GM21423 (cell line): ENCODE results near the gene FRMD4A.
"Not testable (repeated sequence)": the region's sequence is repeated elsewhere in the genome, so short reads cannot be mapped to it uniquely, and the experiment has no call there.

ENCODE experiments used
- ATAC-seq: cut with Tn5 transposase; IDR thresholded peaks from one replicate; pipeline ENCODE4 v1.9.1; 2021; ENCODE audit warnings: mild to moderate bottlenecking, moderate library complexity; ENCODE audit not compliant: unreplicated experiment

The FRMD4A gene

GRCh38 chr10:13865220-13865619 lies 465.5 kb downstream of the FRMD4A start:
- ATAC-seq: not testable (repeated sequence)

- no peak for ATAC-seq
Measured at GRCh38 chr10:13862546-13863233, 468.0 kb downstream of the FRMD4A start.

GRCh38 chr10:13860886-13861285 lies 469.8 kb downstream of the FRMD4A start:
- no peak for ATAC-seq

GRCh38 chr10:13859979-13860654 lies 470.6 kb downstream of the FRMD4A start:
- ATAC-seq: no peak

- no peak for ATAC-seq
Measured at GRCh38 chr10:13858709-13859108, 472.0 kb downstream of the FRMD4A start.

GRCh38 chr10:13857451-13857850 lies 473.3 kb downstream of the FRMD4A start:
- no peak for ATAC-seq

GRCh38 chr10:13853854-13854253 lies 476.9 kb downstream of the FRMD4A start:
- ATAC-seq: no peak

- no peak for ATAC-seq
Measured at GRCh38 chr10:13852872-13853271, 477.9 kb downstream of the FRMD4A start.

- no peak for ATAC-seq
Measured at GRCh38 chr10:13851906-13852305, 478.8 kb downstream of the FRMD4A start.

- ATAC-seq: no peak
Measured at GRCh38 chr10:13848520-13849445, 481.9 kb downstream of the FRMD4A start.

- ATAC-seq: no peak
Measured at GRCh38 chr10:13847201-13847631, 483.5 kb downstream of the FRMD4A start.

GRCh38 chr10:13845897-13846296 lies 484.8 kb downstream of the FRMD4A start:
- ATAC-seq: no peak

GRCh38 chr10:13844651-13845050 lies 486.1 kb downstream of the FRMD4A start:
- ATAC-seq: no peak

GRCh38 chr10:13842117-13842516 lies 488.6 kb downstream of the FRMD4A start:
- no peak for ATAC-seq

GRCh38 chr10:13840036-13840435 lies 490.7 kb downstream of the FRMD4A start:
- ATAC-seq: no peak

- no peak for ATAC-seq
Measured at GRCh38 chr10:13839430-13839990, 491.2 kb downstream of the FRMD4A start.

- ATAC-seq: no peak
Measured at GRCh38 chr10:13839030-13839429, 491.7 kb downstream of the FRMD4A start.

GRCh38 chr10:13837966-13838365 lies 492.8 kb downstream of the FRMD4A start:
- no peak for ATAC-seq

- ATAC-seq: no peak
Measured at GRCh38 chr10:13834581-13835286, 496.0 kb downstream of the FRMD4A start.

GRCh38 chr10:13831711-13832141 lies 499.0 kb downstream of the FRMD4A start:
- ATAC-seq: peak; percentile 68
